ENCODE data around the gene PRSS8.
"Not testable (repeated sequence)": the region's sequence is repeated elsewhere in the genome, so short reads cannot be mapped to it uniquely, and the experiment has no call there.

Gene PRSS8

DNA sequence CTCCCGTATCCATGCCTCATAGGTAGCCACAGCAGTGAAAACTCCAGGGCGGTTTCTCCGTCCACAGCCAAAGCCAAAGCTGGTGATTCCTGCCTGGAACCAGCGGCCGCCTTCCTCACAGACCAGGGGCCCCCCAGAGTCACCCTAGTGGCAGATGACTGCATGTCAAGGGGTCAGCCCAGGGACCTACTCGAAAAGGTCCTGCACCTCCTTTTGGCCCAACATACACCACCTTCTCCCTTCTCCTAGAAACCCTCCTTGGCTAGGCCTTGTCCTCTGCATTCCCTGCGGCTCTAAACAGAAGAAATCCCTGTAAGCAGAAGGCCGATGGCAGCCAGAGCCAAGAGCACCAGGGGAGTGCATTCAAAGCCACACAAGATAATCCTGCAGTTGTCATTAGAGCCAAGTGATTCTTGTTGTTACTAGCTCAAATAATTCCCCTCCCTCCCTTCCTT lies 8.2 kb upstream of the PRSS8 start:
- no peak for DNase-seq

DNA sequence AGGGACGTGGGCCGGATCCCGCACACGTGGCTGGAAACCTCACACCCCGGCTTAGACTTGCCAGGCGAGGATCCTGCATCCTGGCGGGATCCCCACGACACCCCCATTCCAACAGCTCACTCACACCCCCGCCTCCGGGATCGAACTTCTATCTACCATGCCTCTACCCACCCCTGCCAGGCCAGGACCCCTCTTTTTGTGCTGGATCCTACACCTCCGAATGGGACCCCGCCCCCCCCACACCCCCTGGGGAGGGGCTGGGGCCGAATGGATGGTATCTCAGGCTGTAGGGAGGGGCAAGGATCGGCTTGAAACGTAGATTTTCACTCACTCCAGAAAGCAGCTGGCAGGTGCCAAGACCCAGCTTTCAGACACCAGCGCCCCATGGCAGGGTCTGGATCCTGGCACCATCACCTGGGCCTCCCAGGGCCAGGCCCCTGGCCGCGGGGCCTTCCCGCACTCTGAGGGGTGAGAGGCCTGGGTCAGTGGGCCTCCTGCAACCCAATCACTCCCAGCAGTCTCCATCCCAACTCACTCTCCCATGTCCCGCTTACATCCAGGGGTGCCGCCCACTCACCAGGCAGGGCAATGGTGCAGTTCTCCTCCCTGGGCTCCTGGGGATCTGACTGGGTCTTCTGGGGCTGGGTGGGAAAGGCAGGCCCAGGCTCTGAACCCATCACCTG lies 7.6 kb upstream of the PRSS8 start:
- DNase-seq = no peak

DNA sequence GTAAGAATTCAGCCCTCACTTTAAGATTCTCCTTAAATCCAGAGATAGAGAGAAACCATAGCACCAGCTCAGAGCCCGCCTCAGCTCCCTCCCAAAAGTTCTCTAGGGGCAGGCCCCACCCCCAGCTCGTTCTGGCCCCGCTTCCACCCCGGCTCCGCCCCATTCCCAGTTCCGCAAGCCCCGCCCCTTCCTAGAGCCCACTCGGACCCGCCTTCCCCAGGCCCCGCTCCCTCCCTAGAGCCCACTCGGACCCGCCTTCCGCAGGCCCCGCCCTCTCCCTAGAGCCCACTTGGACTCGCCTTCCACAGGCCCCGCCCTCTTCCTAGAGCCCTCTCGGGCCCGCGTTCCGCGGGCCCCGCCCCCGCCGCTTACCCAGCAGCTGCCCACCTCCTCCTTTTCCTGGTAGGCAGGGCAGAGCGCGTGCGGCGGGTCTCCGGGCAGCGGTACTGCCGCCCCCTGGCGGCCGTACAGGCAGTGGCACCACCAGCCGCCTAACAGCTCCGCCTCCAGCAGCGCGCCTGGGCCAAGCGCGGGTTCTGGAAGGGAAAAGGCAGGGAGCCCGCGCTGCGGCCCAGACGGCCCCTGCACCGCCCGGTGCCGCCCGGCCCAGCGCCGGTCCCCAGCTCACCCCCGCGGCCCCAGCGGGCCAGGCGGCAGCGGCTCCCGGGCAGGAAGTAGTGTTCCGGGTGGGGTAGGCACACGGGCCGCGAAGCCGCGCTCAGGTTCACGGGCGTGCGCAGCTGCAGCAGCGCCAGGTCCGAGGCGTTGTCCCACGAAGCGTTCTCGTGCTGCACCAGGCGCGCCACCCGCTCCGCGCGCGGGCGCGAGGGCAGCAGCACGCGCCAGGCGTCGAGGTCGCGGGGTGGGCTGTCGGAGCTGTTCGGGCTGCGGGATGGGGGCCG lies 6.8 kb upstream of the PRSS8 start:
- peak; percentile 97 for DNase-seq

DNA sequence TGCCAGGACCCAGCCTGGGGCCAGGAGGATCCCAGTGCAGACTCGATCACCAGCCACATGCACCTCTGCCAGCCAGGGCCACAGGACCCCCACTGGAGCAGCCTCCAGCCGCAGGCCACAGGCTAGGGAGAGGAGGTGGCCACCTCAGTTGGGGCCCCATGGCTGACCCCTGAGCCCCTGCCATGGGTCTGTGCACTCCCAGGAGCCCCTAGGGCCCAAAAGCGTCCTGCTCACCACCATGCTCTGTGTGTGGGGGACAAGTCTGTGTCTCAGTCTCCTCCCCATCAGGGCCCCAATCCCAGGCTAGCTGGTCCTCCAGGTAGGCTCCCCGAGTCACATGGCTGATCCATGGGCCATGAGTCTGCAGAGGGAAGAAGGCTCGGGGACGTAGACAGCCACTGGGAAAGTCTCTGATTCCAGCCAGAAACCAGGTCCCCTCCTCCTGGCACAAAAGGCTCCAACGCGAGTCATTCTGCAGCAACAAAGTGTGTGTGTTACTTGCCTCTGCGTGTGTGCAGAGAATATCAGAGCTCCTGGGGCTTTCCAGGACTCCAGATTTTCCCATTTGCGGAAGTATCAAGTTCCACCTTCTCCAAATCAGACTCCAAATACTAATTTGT lies 6.1 kb upstream of the PRSS8 start:
- peak in 1 of 2 donors; percentile 79 for DNase-seq

DNA sequence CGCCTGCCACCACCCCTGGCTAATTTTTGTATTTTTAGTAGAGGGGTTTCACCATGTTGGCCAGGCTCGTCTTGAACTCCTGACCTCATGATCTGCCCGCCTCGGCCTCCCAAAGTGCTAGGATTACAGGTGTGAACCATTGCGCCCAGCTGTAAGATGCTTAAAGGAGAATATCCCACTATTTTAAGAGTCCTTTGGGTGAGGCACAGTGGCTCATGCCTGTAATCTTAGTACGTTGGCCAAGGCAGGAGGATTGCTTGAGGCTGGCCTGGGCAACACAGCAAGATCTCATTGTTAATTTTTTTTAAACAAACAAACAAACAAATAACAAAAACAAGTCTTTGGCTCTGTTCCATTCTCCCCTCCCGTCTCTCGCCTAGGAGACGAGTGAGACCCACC lies 5.5 kb upstream of the PRSS8 start:
- DNase-seq = not testable (repeated sequence)

DNA sequence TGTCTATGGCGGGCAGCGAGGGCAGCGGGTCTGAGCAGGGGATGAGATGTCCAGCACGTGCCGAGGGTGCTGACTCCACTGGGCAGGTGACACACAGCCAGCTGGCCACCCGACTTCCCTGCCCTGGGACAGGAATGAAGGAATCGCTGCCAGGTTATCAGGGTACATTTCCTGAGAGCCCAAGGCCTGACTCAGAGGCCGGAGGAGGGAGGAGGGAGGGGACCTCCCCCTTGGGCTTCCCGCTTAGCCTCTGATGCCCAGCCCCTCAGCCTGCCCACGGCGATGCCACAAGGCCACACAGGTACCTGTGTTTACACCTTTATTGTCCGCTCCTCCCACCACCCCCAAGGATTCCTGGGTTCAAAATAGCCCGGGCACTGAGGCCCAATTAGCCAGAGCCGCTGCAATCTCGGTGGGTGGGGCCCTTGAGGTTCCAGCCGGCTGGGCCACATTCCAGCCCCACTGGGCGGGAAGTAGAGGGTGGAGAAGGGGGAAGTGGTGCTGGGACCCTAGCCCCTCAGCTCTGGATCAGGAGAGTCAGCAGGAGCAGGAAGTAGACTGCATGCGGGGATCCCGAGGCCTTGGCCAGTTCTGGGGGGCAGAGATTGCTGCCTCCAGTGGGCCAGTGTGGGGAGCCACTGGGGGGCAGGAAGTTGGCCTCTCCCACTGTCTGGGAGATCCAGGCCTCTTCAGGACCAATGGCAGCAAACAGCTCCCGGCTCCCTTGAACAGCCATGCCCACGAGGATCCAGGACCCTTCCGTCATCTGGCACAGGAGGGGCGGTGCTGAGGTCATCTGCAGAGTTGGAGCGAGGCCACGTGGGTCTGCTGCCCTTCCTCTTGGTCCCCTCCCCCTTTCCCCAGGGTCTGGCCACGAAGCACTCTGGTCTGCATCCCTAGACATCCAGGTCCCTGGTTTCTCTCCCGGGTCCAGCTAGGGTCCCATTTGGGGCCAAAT lies 3.4 kb upstream of the PRSS8 start:
- peak in 1 of 2 donors; percentile 28 for DNase-seq

DNA sequence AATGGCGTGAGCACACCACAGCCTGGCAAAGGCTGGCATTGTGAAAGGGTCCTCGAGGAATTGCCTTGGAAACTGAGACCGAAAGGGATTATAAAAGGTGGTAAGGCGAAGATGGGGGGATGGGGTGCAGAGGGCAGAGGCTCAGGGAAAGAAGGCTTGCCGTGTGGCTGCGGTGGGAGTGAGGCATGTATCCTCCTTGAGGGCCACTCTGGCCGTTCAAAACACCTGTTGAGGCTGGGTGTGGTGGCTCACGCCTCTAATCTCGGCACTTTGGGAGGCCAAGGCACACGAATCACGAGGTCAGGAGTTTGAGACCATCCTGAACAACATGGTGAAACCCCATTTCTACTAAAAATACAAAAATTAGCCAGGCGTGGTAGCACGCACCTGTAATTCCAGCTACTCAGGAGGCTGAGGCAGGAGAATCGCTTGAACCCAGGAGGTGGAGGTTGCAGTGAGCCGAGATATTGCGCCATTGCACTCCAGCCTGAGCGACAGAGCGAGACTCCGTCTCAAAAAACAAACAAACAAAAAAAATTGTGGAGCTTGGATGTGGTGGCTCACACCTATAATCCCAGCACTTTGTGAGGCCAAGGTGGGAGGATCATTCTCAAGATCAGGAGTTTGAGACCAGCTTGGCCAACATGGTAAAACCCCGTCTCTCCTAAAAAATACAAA lies 1.4 kb upstream of the PRSS8 start:
- DNase-seq = not testable (repeated sequence)

DNA sequence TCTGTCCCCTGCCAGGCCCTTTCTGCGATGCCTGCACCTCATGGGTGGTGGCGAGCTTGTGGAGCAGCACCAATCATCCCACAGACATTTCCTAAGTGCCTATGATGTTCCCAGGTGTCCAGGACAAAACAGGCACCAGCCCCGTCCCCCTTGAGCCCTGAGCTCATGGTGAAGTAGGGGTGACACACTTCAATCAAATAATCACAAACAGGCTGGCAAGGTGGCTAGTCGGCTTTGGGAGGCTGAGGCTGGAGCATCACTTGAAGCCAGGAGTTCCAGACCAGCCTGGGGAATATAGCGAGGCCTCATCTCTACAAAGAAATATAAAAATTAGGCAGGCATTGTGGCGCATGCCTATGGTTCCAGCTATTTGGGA lies 748 bp upstream of the PRSS8 start:
- no peak for DNase-seq

DNA sequence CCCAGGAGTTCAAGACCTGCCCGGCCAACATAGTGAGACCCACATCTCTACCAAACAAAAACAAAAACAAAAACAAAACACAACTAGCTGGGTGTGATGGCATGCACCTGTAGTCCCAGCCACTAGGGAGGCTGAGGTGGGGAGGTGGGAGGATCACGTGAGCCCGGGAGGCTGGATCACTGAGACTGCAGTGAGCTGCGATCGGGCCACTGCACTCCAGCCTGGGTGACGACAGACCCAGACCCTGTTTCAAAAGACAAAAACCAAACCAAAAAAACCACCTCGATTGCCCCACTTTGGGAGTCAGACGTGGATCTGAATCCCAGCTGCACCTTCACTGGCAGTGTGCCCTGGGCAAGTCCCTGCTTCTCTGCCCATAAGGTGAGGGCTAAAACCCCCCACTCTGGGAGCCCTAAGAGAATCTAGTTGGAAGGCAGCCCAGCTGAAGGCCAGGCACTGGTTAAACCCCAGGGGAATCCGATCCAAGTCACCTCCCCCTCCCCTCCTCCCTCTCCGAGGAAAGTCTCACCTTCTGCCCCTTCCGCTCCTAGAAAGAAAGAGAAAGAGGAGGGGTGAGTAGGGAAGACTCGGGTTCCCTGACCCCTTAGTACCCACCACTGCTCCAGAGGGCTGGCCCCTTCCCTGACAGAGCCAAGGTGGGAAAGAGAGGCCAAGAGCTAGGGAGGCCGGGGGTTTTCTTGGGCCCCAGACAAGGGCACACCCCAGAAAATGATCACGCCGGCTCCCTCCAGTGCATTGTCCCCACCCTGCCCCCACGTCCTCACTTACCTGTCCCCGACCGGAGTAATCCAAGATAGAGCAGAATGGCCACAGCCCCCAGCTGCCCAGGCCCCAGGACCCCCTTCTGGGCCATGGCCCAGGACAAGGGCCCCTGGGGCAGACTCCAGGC lies 647 bp downstream of the PRSS8 start:
- DNase-seq = no peak

DNA sequence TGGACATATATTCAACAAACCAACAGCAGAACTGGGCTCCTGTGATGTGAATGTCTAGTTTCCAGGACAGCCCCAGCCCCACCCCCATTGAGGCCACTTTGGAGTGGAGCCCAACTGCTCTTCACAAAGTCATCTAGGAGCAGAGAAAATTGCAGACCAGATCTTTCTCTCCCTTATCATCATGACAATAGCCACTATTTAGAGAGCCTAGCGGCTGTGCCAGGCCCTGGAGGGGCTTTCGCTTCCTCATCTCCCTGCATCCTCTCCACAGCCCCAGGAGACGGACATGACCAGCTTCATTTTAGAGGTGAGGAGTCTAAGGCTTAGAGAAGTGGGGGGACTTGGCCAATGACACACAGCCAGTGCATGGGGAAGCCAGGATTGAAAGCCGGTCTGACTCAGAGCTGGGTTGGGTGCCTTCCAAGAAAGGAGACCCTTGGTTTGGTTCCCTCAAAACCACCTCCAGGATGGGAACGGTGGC lies 1.4 kb downstream of the PRSS8 start:
- peak in 1 of 2 donors; percentile 33 for DNase-seq

DNA sequence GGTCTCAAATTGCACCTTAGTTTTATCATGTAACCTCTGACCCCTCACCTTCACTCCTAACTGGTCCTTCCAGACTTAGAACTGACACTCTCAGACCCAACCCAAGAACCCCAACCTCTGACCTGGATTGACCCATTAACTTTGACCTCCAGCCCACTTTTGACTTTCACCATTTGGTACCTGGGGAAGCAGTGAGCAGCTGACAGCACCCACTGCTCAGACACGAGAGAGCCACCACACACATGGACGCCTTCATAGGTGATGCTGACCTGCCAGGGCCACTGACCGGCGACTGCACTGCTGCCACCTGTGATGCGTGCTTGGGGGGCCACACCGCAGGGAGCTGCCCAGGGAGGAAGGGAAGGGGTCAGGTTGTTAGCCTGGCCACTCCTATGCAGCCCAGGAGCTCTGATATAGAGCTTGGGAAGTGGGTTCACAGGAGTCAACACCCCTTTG lies 2.5 kb downstream of the PRSS8 start:
- no peak for DNase-seq

DNA sequence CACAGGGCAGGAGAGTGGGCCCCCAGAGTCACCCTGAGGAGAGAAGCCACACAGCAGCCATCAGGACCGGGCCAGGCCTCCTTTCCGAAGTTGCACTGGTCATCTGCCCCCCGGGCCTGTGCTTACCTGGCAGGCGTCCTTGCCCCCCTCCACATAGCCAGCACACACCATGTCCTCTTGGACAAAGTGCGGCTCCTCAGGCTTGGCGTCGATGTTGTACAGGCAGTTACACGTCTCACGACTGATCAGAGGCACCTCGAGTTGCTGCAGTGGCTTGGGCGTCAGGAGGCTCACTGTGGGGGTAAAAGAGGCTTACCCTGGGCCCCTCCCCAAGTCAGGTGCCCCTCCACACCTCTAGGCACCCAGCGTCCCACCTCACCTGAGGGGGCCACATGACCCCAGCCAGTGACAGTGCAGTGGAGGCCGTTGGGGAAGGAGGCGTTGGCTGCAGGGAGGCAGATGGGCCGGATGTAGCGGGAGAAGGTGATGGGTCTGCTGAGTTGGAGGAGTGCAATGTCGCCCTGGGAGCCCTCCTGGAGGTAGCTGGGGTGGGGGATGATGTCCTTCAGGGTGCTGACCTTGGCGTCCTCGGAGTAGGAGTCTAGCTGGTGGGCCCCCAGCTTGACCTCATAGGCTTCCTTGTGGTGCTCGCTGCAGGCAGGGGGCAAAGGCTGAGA lies 3.1 kb downstream of the PRSS8 start:
- DNase-seq = no peak

DNA sequence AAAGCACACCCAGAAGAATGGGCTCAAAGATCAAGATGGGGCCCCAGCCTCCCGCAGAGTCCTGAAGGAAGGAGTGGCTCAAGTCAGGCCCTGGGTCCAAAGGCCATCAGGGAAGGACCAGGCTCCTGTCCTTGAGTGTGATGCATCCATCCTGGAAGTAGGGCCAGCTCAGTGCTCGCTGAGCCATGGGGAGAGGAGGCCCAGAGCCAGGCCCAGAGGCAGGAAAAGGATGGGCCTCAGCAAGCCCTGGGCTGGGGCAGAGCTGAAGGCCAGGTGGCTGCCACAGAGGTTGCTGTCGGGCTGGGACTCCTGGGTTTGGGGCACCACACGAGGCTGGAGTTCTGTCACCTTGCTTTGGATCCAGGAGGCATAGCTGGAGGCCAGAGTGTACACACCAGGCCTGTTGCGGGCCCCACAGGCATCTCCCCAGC lies 3.7 kb downstream of the PRSS8 start:
- no peak for DNase-seq

DNA sequence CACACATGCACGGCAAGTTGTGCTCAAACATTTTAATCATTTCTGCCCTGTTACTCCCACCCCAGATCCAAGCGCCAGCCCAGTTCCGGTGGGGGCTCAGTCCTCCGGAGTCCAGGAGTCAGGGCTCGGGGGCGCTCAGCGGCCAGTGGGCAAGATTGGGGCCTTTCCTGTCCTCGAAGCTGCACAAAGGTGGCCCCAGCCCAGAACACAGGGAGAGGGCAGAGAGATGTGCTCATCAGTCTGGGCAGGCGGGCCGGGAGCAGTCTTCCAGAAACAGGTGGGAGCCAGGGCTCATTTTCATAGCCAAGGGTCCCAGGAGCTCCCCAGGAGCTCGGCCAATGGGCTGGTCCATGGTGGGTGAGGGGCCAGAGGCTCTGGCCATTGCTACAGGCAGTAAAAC lies 4.1 kb downstream of the PRSS8 start:
- no peak for DNase-seq

DNA sequence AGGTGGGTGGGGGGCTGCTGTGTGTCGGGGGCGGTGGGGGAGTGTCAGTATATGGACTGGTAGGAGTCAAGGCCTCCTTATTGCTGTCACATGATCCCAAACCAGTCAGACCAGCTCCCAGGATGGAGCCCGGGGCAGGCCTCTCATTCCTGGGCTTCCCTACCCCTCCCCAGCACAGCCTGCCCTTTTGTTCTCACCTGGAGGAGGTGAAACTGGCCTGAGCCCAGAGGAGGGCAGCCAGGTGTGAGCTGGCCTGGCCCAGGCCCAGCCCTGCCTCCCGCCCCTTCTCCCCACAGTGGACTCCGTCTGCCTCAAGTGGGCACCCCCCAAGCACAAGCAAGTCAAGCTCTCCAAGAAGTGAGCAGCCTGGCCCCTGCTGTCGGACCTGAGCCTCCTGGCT lies 4.6 kb downstream of the PRSS8 start:
- no peak for DNase-seq

DNA sequence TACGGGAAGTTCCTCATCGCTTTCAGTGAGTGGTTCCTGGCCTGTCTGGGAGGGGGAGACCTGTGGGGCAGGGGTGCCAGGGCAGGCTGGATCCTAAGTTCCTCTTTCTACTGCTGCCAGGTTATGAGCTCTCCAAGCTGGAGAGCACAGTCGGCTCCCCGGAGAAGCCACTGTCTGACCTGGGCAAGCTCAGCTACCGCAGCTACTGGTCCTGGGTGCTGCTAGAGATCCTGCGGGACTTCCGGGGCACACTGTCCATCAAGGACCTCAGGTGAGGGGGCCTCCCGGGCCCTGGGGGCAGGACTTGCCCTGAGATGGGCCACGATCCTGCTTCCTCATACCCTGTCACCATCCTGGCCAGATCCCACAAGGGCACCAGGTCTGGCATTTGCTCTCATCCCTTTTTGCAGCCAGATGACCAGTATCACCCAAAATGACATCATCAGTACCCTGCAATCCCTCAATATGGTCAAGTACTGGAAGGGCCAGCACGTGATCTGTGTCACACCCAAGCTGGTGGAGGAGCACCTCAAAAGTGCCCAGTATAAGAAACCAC lies 5.1 kb downstream of the PRSS8 start:
- DNase-seq = peak in 1 of 2 donors; percentile 51

DNA sequence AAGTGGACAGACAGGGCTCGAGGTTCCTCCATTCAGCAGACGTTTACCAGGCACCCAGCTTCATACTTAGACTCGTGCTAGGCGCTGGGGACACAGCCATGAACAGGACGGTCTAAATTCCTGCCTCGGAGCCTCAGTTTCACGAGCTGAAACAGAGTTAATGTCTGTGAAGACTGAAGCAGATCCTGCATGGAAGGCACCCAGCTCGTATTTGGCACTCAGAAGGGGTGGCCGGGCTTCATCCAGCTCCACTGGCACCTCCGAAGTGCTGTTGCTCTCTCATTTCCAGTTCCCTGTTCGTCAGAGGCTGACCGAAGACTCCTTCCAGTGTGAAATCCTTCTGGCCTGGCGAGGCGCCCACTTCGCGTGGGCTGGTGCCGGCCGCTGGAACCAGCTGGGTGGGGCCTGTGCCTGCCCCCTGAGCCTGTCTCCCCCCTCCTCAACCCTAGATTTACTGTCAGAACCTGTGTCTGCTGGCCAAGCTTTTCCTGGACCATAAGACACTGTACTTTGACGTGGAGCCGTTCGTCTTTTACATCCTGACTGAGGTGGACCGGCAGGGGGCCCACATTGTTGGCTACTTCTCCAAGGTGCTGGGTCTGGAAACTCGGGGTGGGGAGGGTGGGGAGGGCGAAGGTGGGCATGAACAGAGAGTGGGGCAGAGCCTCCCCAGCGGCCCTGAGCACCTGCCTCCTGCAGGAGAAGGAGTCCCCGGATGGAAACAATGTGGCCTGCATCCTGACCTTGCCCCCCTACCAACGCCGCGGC lies 5.8 kb downstream of the PRSS8 start:
- DNase-seq = peak; percentile 69 to 78

DNA sequence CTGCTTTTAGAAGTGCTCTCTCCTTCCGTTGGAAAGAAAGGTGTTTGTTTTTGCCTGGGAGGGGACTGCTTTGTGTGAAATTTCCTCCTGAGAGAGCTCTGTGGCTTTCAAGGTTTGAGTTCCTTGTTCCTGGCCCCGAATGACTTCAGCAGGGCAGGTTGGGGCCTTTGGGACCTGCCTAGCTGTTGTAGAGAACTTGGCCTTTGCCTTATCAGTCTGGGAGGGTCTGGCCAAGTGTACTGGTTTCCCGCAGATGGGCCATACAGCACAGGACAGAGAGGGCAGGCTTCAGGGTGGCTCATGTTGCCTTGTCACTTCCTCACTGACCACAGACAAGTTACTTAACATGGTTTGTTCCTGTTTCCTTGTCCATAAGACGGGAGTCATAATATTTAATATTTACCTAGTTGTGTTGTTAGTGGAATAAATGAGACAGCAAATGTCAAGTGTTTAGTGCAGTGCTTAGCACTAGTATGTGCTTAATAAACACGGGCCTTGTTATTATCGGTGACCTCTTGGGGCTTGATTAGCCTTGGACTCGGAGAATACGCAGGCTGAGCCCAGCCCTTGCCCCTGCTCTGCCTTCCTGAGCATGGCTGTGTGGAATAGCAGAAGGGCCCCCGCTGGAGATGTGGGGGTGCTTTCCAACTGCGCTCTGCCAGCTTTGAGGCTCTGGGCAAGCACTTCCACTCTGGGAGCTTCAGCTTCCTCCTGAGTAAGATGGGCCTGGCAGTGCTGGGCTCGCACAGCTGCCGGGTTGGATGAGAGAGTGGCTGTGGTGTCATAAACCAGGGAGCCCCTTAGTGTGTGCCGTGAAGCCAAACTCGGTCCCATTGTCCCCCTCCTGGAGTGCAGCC lies 6.6 kb downstream of the PRSS8 start:
- peak; percentile 78 to 87 for DNase-seq

Measured in inflammatory macrophage treated with lipopolysaccharide for 1 hour (primary cell).